Measurements from ENCODE around the gene ZNF827. TPM values are rescaled to one million over a fixed set of nuclear protein-coding genes. Genes with fewer than 3 reads are reported as not detected.

The ZNF827 gene
- total RNA-seq, 1 experiment from 2014 or later = 29.4 TPM

- no peaks in the 10 kb centered on the region for H3K27me3 Mint-ChIP-seq (ENCODE audit: low read depth)
- peaks cover 4 to 8% of the 10 kb centered on the region in 2 experiments for H3K4me1 Mint-ChIP-seq
- H3K4me3 Mint-ChIP-seq = no peak overlapping the region
- H2BK15ac ChIP-seq (ENCODE audit: low read depth, low read length) = no peak overlapping the region
- no peak overlapping the region for H2BK5ac ChIP-seq (ENCODE audit: insufficient read length, low read length)
- H4K91ac ChIP-seq (ENCODE audit: insufficient read length, low read depth, low read length) = no peak overlapping the region
- H4K5ac ChIP-seq (ENCODE audit: insufficient read length, low read depth, low read length) = no peak overlapping the region
- WGBS (ENCODE audit: extremely low coverage, insufficient read length, low lambda C conversion rate) = no CpG with 5 or more reads among the region's 2 CpGs
- no peak overlapping the region for H3K4me2 ChIP-seq (ENCODE audit: insufficient read depth, insufficient read length, low read length)
- no peaks in the 10 kb centered on the region for H4K20me1 ChIP-seq (ENCODE audit: control insufficient read depth, insufficient read depth, insufficient read length)
- H2BK20ac ChIP-seq (ENCODE audit: low read depth, low read length, poor library complexity, severe bottlenecking) = no peak overlapping the region
- no peaks in the 10 kb centered on the region for H3K23me2 ChIP-seq (ENCODE audit: insufficient read length, low read depth, low read length, poor library complexity, severe bottlenecking)
- no peak overlapping the region for H3K18ac ChIP-seq (ENCODE audit: insufficient read length, low read depth, low read length)
- no peaks in the 10 kb centered on the region for H3K79me2 ChIP-seq (ENCODE audit: insufficient read depth, low read length)
- no peak for TF ChIP-seq CTCF (conservative IDR thresholded peaks at IDR 0.05)
- H3K9me3 ChIP-seq (ENCODE audit: control insufficient read depth, low read depth, low read length) = no peaks in the 10 kb centered on the region
- no peak overlapping the region; a peak in 1 of 7 replicates for H3K27ac Mint-ChIP-seq
- H3K36me3 Mint-ChIP-seq (ENCODE audit: insufficient read depth in 1 of 3, low read depth in 3 of 3) = peaks cover 23 to 30% (median 30%) of the 10 kb centered on the region in 3 experiments
- H2BK12ac ChIP-seq (ENCODE audit: insufficient read length, low read depth, low read length) = no peak overlapping the region
- H3K4ac ChIP-seq (ENCODE audit: low read depth, low read length) = no peak overlapping the region
- no peak overlapping the region for H3T11ph ChIP-seq (ENCODE audit: low read length)
- H2BK120ac ChIP-seq (ENCODE audit: low read depth, low read length, poor library complexity, severe bottlenecking) = no peak overlapping the region
- H3K27me3 ChIP-seq (ENCODE audit: insufficient read depth, low read length) = no peaks in the 10 kb centered on the region
- no peak overlapping the region for H3K27ac ChIP-seq (ENCODE audit: insufficient read length, low read depth, low read length)
- H3K79me1 ChIP-seq (ENCODE audit: insufficient read depth, low read depth, low read length, poor library complexity, severe bottlenecking) = no peaks in the 10 kb centered on the region
- no peak for DNase-seq
- H2AFZ ChIP-seq (ENCODE audit: low read length) = no peak overlapping the region
- H3K56ac ChIP-seq (ENCODE audit: insufficient read length, low read depth, low read length) = no peak overlapping the region
- H3K14ac ChIP-seq (ENCODE audit: insufficient read depth, low read length) = no peak overlapping the region
- H2AK5ac ChIP-seq (ENCODE audit: insufficient read length, low read length) = no peak overlapping the region
- no peak overlapping the region for H3K9ac ChIP-seq (ENCODE audit: extremely low read depth, insufficient read length, low read length)
- H4K8ac ChIP-seq (replicated peaks; ENCODE audit: insufficient read length, low read depth, low read length) = no peak overlapping the region
- H3K4me1 ChIP-seq (ENCODE audit: insufficient read depth, low read length) = peaks cover 3% of the 10 kb centered on the region; the same call in 1 of the 2 replicates
- no peak overlapping the region for H3K23ac ChIP-seq (ENCODE audit: insufficient read length, low read depth, low read length)
- no peaks in the 10 kb centered on the region for H3K9me3 Mint-ChIP-seq
Observed at GRCh38 chr4:145788755-145789154, 149.9 kb downstream of the ZNF827 start.

Measured in H9 (cell line).